ENCODE measurements around the gene JMY.

The JMY gene

GRCh38 chr5:79357398-79357797 lies 121.5 kb downstream of the JMY start:
- no peak overlapping the region for H3K4me3 ChIP-seq (ENCODE audit: low read depth, low read length)
- no peak for DNase-seq (ENCODE audit: low read depth)
- no peak for TF ChIP-seq CTCF (IDR thresholded peaks at IDR 0.05; ENCODE audit: low read depth, low read length, missing control alignments)

Data from GM12864 (cell line).